Astrocyte of the spinal cord (primary cell): Measurements from ENCODE around the gene ADIPOR2.

Experiments used
- DNase-seq: peaks from one replicate; pipeline ENCODE4 v3.0.0; 2011; ENCODE audit warnings: low read depth, low spot score
- H3K4me3 ChIP-seq: 2 replicates; pipeline ENCODE4 v1.5.1; 2011; ENCODE audit warnings: low read depth, mild to moderate bottlenecking, low read length, moderate library complexity
- CTCF ChIP-seq: IDR thresholded peaks from 2 replicates; pipeline ENCODE4 v1.5.1; 2012; ENCODE audit warnings: low read depth, mild to moderate bottlenecking, low read length, inconsistent platforms
- in situ Hi-C: cut with HindIII; loops from 2 replicates; pipeline ENCODE4 v1.10.0; 2017; ENCODE audit warnings: low sequenced_read_pairs

ADIPOR2 gene

GRCh38 chr12:1834186-1834925, 143.5 kb downstream of the ADIPOR2 start:
- in situ Hi-C loops: no loop called here
- TF ChIP-seq CTCF: no peak
- no peak for DNase-seq
- no peak overlapping the region for H3K4me3 ChIP-seq

- H3K4me3 ChIP-seq: no peak overlapping the region
- in situ Hi-C loops: no loop called here
- TF ChIP-seq CTCF: no peak
- no peak for DNase-seq
Observed at GRCh38 chr12:1835211-1836131, 144.6 kb downstream of the ADIPOR2 start.

- DNase-seq: no peak
- in situ Hi-C loops: no loop called here
- no peak for TF ChIP-seq CTCF
- H3K4me3 ChIP-seq: no peak overlapping the region
Observed at GRCh38 chr12:1836241-1836803, 145.5 kb downstream of the ADIPOR2 start.

- no peak for TF ChIP-seq CTCF
- in situ Hi-C loops: no loop called here
- H3K4me3 ChIP-seq: no peak overlapping the region
- no peak for DNase-seq
Observed at GRCh38 chr12:1836854-1837421, 146.1 kb downstream of the ADIPOR2 start.

- no peak for TF ChIP-seq CTCF
- no peak overlapping the region for H3K4me3 ChIP-seq
- DNase-seq: peak; percentile 39
- in situ Hi-C loops: no loop called here
Observed at GRCh38 chr12:1837541-1838204, 146.8 kb downstream of the ADIPOR2 start.
